Effector memory CD8-positive, alpha-beta T cell (primary cell): Measurements from ENCODE around the gene FGR.

Experiments
- ATAC-seq: fragments of 150-1000 bp; cut with Tn5 transposase; replicated peaks from 2 replicates; pipeline ENCODE4 v1.10.0; 2021; ENCODE audit warnings: mild to moderate bottlenecking, moderate library complexity
- DNase-seq, 3 experiments: peaks; one replicate each; pipeline ENCODE4 v3.0.0; 2021
- H3K27ac Mint-ChIP-seq, 2 donors: one replicate each; pipeline ENCODE4 v1.8.0; 2022; ENCODE audit warnings: mild to moderate bottlenecking in 2 of 2, mixed read lengths in 2 of 2, moderate library complexity in 2 of 2
- H3K27me3 Mint-ChIP-seq, 2 donors: one replicate each; pipeline ENCODE4 v1.8.0; 2022; ENCODE audit warnings: mixed read lengths in 2 of 2
- H3K36me3 Mint-ChIP-seq: one replicate; pipeline ENCODE4 v1.8.0; 2022; ENCODE audit warnings: mild to moderate bottlenecking, moderate library complexity, mixed read lengths; ENCODE audit not compliant: insufficient read depth
- H3K4me1 Mint-ChIP-seq, 2 donors: one replicate each; pipeline ENCODE4 v1.8.0; 2022; ENCODE audit warnings: low read depth in 2 of 2, mixed read lengths in 2 of 2
- H3K4me3 Mint-ChIP-seq, 2 donors: one replicate each; pipeline ENCODE4 v1.8.0; 2022; ENCODE audit warnings: mild to moderate bottlenecking in 2 of 2, mixed read lengths in 2 of 2, moderate library complexity in 2 of 2
- H3K9me3 Mint-ChIP-seq, 2 donors: one replicate each; pipeline ENCODE4 v1.8.0; 2022; ENCODE audit warnings: mixed read lengths in 2 of 2

The FGR gene

GRCh38 chr1:27585684-27586083, 49.3 kb downstream of the FGR start:
- no peak for DNase-seq
- H3K9me3 Mint-ChIP-seq: no peaks in the 10 kb centered on the region
- no peaks in the 10 kb centered on the region for H3K27me3 Mint-ChIP-seq
- no peak for ATAC-seq
- peaks cover 7 to 14% of the 10 kb centered on the region in 2 donors for H3K4me1 Mint-ChIP-seq
- peaks cover 8% of the 10 kb centered on the region for H3K36me3 Mint-ChIP-seq
- no peak overlapping the region for H3K4me3 Mint-ChIP-seq
- no peak overlapping the region for H3K27ac Mint-ChIP-seq

GRCh38 chr1:27584453-27584852, 50.5 kb downstream of the FGR start:
- no peak overlapping the region for H3K4me3 Mint-ChIP-seq

GRCh38 chr1:27583479-27583878, 51.5 kb downstream of the FGR start:
- Mint-ChIP-seq H3K27me3 (no peaks in the 10 kb centered on the region), H3K4me1 (peaks cover 9 to 28% of the 10 kb centered on the region in 2 donors), H3K9me3 (no peaks in the 10 kb centered on the region), H3K36me3 (peaks cover 8% of the 10 kb centered on the region), H3K27ac (peak overlapping the region; percentile 7 to 35), H3K4me3 (no peak overlapping the region)
- ATAC-seq: no peak
- no peak for DNase-seq

More at GRCh38 chr1:27584453-27584852, 50.5 kb downstream of the FGR start:
- no peak overlapping the region for H3K27ac Mint-ChIP-seq
- H3K9me3 Mint-ChIP-seq: no peaks in the 10 kb centered on the region
- ATAC-seq (no peak), DNase-seq (no peak)
- peaks cover 8% of the 10 kb centered on the region for H3K36me3 Mint-ChIP-seq
- no peaks in the 10 kb centered on the region for H3K27me3 Mint-ChIP-seq
- peaks cover 9 to 22% of the 10 kb centered on the region in 2 donors for H3K4me1 Mint-ChIP-seq

GRCh38 chr1:27581823-27582243, 53.2 kb downstream of the FGR start:
- DNase-seq: no peak
- Mint-ChIP-seq H3K27ac (peak overlapping the region in 1 of 2 donors; percentile 50), H3K27me3 (no peaks in the 10 kb centered on the region), H3K9me3 (no peaks in the 10 kb centered on the region), H3K36me3 (peaks cover 11% of the 10 kb centered on the region), H3K4me1 (peaks cover 10 to 28% of the 10 kb centered on the region in 2 donors), H3K4me3 (no peak overlapping the region)
- ATAC-seq: no peak

GRCh38 chr1:27577504-27578188, 57.3 kb downstream of the FGR start:
- ATAC-seq: no peak
- Mint-ChIP-seq H3K9me3 (no peaks in the 10 kb centered on the region), H3K27ac (peak overlapping the region in 1 of 2 donors; percentile 6), H3K36me3 (peaks cover 14% of the 10 kb centered on the region), H3K4me1 (peaks cover 16 to 31% of the 10 kb centered on the region in 2 donors), H3K27me3 (no peaks in the 10 kb centered on the region), H3K4me3 (no peak overlapping the region)
- DNase-seq: no peak

- H3K27ac Mint-ChIP-seq: no peak overlapping the region
- H3K36me3 Mint-ChIP-seq: peaks cover 7% of the 10 kb centered on the region
- ATAC-seq (no peak), DNase-seq (no peak)
- H3K4me1 Mint-ChIP-seq: peaks cover 16 to 34% of the 10 kb centered on the region in 2 donors
- H3K27me3 Mint-ChIP-seq: no peaks in the 10 kb centered on the region
- no peak overlapping the region for H3K4me3 Mint-ChIP-seq
- H3K9me3 Mint-ChIP-seq: no peaks in the 10 kb centered on the region
Observed at GRCh38 chr1:27576806-27577227, 58.2 kb downstream of the FGR start.

- no peak overlapping the region for H3K27ac Mint-ChIP-seq
Observed at GRCh38 chr1:27575840-27576331, 59.1 kb downstream of the FGR start.

GRCh38 chr1:27574871-27575831, 59.8 kb downstream of the FGR start:
- H3K4me1 Mint-ChIP-seq: peaks cover 14 to 27% of the 10 kb centered on the region in 2 donors
- no peak overlapping the region for H3K27ac Mint-ChIP-seq
- H3K9me3 Mint-ChIP-seq: no peaks in the 10 kb centered on the region
- H3K36me3 Mint-ChIP-seq: peaks cover 8% of the 10 kb centered on the region
- DNase-seq (no peak), ATAC-seq (peak; percentile 14)
- no peaks in the 10 kb centered on the region for H3K27me3 Mint-ChIP-seq
- no peak overlapping the region for H3K4me3 Mint-ChIP-seq

More at GRCh38 chr1:27575840-27576331, 59.1 kb downstream of the FGR start:
- Mint-ChIP-seq H3K36me3 (peaks cover 6% of the 10 kb centered on the region), H3K4me3 (peak overlapping the region in 1 of 2 donors; percentile 15), H3K4me1 (peaks cover 13 to 32% of the 10 kb centered on the region in 2 donors), H3K9me3 (no peaks in the 10 kb centered on the region), H3K27me3 (no peaks in the 10 kb centered on the region)
- ATAC-seq (no peak), DNase-seq (no peak)

GRCh38 chr1:27574001-27574781, 60.8 kb downstream of the FGR start:
- Mint-ChIP-seq H3K36me3 (peaks cover 8% of the 10 kb centered on the region), H3K27ac (peak overlapping the region in 1 of 2 donors; percentile 26), H3K4me1 (peaks cover 18 to 25% of the 10 kb centered on the region in 2 donors), H3K4me3 (peak overlapping the region in 1 of 2 donors; percentile 11), H3K27me3 (no peaks in the 10 kb centered on the region), H3K9me3 (no peaks in the 10 kb centered on the region)
- no peak for DNase-seq
- no peak for ATAC-seq

GRCh38 chr1:27572679-27573426, 62.1 kb downstream of the FGR start:
- H3K9me3 Mint-ChIP-seq: no peaks in the 10 kb centered on the region
- H3K4me3 Mint-ChIP-seq: no peak overlapping the region
- no peaks in the 10 kb centered on the region for H3K27me3 Mint-ChIP-seq
- H3K4me1 Mint-ChIP-seq: peaks cover 25 to 33% of the 10 kb centered on the region in 2 donors
- DNase-seq (no peak), ATAC-seq (no peak)
- H3K36me3 Mint-ChIP-seq: peaks cover 8% of the 10 kb centered on the region
- peak overlapping the region in 1 of 2 donors; percentile 29 for H3K27ac Mint-ChIP-seq

- Mint-ChIP-seq H3K4me3 (no peak overlapping the region), H3K4me1 (peaks cover 28 to 37% of the 10 kb centered on the region in 2 donors), H3K27me3 (no peaks in the 10 kb centered on the region), H3K27ac (peak overlapping the region in 1 of 2 donors; percentile 29), H3K36me3 (peaks cover 8% of the 10 kb centered on the region), H3K9me3 (no peaks in the 10 kb centered on the region)
- ATAC-seq (no peak), DNase-seq (no peak)
Observed at GRCh38 chr1:27572019-27572678, 62.8 kb downstream of the FGR start.

- no peak for DNase-seq
- Mint-ChIP-seq H3K9me3 (no peaks in the 10 kb centered on the region), H3K36me3 (peaks cover 3% of the 10 kb centered on the region), H3K4me1 (peaks cover 28 to 37% of the 10 kb centered on the region in 2 donors), H3K4me3 (no peak overlapping the region), H3K27me3 (no peaks in the 10 kb centered on the region), H3K27ac (no peak overlapping the region)
- no peak for ATAC-seq
Observed at GRCh38 chr1:27571439-27572018, 63.5 kb downstream of the FGR start.
